Stimulated activated CD4-positive, alpha-beta T cell treated with anti-CD3 and anti-CD28 coated beads, Interleukin-12 subunit alpha, Interleukin-12 subunit beta, amount 100 ng/mL, for 24 hours (primary cell): ENCODE results near the gene NPEPL1.
"Not testable (repeated sequence)": the region's sequence is repeated elsewhere in the genome, so short reads cannot be mapped to it uniquely, and the experiment has no call there.

Experiments
- DNase-seq, 2 experiments: peaks; one replicate each; pipeline ENCODE4 v3.0.0-alpha.2; 2020; ENCODE audit warnings: low read depth in 2 of 2

Gene NPEPL1

GRCh38 chr20:58757647-58758046 lies 65.0 kb downstream of the NPEPL1 start:
- not testable (repeated sequence) for DNase-seq

- DNase-seq = no peak
Measured at GRCh38 chr20:58759947-58760346, 67.3 kb downstream of the NPEPL1 start.

GRCh38 chr20:58760856-58761255 lies 68.3 kb downstream of the NPEPL1 start:
- no peak for DNase-seq

- no peak for DNase-seq
Measured at GRCh38 chr20:58762120-58762519, 69.5 kb downstream of the NPEPL1 start.

- DNase-seq = no peak
Measured at GRCh38 chr20:58763076-58763475, 70.5 kb downstream of the NPEPL1 start.
